PC-9 (cell line): Measurements from ENCODE around the gene PBX1.

Source experiments
- CTCF ChIP-seq: fragments of 200-600 bp; sonication (generic); conservative IDR thresholded peaks from 2 replicates; pipeline ENCODE4 v1.6.1; 2017; ENCODE audit warnings: mixed run types, antibody characterized with exemption, mild to moderate bottlenecking, moderate library complexity
- EZH2 ChIP-seq: fragments of 200-600 bp; sonication (generic); IDR thresholded peaks from 2 replicates; pipeline ENCODE4 v1.8.0; 2017; ENCODE audit warnings: antibody characterized with exemption, low read depth

- TF ChIP-seq CTCF (no peak), EZH2 (no peak)
Measured at GRCh38 chr1:164763098-164763497, 204.1 kb downstream of the PBX1 start.
